GM18873 (cell line): ENCODE results near the gene ANKRD9.

Experiments
- ATAC-seq: cut with Tn5 transposase; IDR thresholded peaks from one replicate; pipeline ENCODE4 v1.9.1; 2021; ENCODE audit warnings: mild to moderate bottlenecking, moderate library complexity, moderate number of reproducible peaks; ENCODE audit not compliant: unreplicated experiment, low FRiP score

The ANKRD9 gene

DNA sequence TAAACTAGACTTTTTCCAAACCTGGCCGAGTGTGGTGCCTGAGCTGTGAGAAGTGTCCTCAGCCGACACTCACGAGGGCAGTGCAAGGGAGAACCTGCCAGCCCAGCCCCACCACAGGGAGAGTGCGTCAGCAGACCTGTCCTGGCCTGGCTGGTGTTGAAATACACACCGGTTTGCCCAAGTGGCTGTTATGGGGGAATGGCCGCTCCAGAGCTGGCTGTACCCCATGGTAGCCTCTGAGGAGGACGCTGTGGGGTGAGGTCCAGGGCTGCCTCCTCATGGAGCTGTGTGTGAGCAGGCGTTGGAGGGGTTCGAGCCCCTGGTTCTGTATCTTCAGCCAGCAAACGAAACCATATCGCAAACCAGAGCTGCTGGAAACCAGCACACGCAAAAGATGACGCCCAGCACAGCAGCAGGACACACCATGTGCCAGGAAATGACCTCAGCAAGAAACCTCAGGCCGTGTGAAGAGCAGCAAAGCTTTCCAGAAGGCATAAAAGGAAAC lies 9.4 kb downstream of the ANKRD9 start:
- ATAC-seq, result no peak

GRCh38 chr14:102499401-102500157 lies 10.0 kb downstream of the ANKRD9 start:
- ATAC-seq, result no peak

- no peak for ATAC-seq
These were observed 10.8 kb downstream of the ANKRD9 start for GRCh38 chr14:102498678-102499265.

GRCh38 chr14:102497998-102498677 lies 11.4 kb downstream of the ANKRD9 start:
- no peak for ATAC-seq

- ATAC-seq, result no peak
These were observed 12.4 kb downstream of the ANKRD9 start for GRCh38 chr14:102496958-102497744.

GRCh38 chr14:102496331-102496691 lies 13.3 kb downstream of the ANKRD9 start:
- ATAC-seq, result no peak

GRCh38 chr14:102495491-102496330 lies 13.9 kb downstream of the ANKRD9 start:
- ATAC-seq, result no peak

- ATAC-seq, result no peak
These were observed 16.0 kb downstream of the ANKRD9 start for GRCh38 chr14:102493585-102493984.

DNA sequence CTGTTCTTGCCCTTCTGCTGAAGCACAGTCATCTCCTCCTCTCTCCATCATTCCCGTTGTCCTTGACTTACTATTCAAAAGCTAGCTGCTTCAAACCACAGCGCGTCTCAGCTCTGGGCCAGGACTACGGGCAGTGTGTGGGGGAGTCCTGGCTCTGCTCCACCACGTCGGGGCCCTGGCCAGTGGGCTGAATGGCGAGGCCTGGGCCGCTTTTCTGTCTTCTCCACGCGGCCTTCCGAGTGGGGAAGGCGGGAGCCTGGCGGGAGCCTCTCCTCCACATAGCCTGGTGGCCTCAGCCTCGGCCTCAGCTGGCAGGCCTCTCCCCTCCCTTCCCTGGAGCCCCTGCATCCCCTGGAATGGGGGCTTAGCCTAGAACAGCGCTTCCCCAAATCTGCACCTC lies 16.5 kb downstream of the ANKRD9 start:
- no peak for ATAC-seq

GRCh38 chr14:102492531-102492910 lies 17.1 kb downstream of the ANKRD9 start:
- no peak for ATAC-seq

DNA sequence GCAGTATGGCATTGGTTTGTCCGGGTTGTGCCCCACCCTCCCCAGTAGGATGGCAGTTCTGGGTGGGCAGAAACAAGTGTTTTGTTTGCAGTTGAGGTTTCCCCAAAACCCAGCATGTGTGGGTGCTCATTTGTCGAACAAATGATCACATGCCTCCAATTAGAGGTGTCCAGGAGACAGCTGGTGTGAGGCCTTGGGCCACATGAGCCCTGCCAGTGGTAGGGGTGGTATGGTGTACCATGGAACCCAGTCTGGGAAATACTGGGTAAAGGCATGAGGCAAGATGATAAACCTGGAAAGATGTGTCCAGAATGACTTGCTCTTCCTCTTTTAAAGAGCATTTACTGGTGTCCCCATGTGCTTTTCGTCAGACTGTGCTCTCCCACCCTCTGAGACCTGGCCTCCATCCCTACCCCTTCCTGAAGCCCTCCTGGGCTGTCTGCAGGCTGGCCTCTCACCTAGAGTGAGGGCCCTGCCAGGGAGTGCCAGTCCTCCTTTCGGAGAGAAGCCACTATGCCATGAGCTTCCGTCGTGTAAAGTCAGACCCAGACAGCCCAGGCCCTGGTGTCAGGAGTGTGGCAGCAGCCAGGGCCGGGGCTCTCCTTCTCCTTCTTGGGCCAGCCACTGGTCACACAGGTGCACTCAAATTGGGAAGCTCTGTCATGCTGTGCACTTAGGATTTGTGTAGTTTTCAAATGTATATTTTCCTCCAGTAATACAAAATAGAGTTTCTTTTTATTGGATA lies 17.6 kb downstream of the ANKRD9 start:
- ATAC-seq, result no peak

DNA sequence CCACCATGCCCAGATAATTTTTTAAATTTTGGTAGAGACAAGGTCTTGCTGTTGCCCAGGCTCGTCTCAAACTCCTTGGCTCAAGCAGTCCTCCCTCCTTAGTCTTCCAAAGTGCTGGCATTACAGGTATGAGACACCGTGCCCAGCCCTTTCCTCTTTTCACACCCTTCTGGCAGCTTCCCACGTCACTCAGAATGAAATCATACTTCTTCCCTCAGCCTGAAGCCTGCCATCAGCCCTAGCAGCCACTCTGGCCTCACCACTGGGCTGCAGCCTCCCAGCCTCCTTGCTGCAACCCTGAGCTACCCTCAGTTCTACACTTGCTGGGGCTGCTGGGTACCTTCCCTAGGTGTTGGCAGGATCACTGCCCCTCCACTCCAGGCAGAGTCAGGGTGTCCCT lies 18.2 kb downstream of the ANKRD9 start:
- ATAC-seq, result no peak

DNA sequence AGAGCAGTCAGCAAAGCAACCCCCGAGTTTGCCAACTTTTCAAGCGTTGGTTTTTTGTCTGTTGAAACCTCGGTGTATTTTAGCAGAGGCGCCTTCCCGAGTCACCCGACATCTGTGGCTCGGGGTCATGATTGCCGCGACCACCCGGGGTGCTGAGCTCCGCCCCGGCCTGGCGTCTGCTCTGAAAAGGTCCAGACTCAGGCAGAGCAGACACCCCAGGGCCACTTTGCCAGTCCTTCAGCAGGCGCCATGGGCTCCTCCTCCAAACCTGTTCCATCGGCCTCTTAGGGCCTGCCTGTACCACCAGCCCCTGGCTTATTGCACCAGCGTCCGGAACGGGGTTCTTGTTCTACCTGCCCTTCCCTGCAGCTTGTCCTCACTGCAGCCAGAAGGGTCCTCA lies 19.1 kb downstream of the ANKRD9 start:
- no peak for ATAC-seq

DNA sequence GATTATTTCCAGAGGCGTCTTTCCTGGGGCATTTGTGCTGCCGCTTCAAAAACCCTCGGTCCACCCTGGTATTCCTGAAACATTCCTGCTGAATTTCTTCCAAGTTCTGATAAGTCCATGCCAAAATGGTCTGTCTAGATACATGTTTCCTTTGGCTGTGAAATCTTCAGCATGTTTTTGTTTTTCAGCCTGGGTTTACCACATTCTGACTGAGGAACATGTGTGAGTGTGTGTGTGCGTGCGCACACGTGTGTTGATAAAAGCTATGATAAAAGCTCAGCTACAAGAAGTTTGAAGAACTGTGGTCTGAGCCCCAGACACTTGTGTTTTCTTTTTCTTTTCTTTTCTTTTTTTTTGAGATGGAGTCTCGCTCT lies 22.4 kb downstream of the ANKRD9 start:
- no peak for ATAC-seq

- ATAC-seq, result no peak
These were observed 22.9 kb downstream of the ANKRD9 start for GRCh38 chr14:102486513-102487203.

DNA sequence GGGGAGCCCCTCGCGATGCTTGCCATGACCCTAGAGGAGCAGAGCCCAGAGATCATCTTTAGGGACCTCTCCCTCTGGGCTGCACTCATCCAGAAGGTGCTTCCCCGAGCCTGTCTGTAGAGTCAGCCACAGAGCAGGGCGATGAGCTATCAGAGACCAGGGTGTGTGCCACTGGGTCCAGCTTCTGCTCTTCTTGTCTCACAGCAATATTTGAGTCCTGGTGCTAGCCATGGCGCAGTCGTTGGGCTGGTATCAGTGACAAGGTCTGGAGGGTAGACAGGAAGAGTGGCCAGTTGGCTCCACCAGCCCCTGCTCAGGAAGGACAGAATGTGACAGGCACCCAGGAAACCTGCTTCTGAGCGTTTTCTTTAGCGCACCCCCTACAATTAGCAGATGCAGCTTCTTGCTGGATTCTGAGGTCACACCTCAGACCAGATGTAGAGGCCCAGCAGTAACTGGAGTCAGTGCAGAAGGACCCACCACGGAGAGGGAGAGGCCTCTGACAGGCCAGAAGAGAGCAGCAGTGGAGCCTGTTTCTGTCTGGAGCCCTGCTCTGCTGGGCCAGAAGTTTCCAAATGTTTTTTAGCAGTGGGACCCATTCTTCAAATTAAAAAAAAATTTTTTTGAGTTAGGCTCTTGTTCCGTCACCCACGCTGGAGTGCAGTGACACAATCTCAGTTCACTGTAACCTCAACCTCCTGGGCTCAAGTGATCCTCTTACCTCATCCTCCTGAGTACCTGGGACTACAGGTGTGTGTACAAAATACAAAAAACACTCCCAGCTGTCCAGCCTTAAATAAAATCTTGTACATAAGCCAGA lies 23.7 kb downstream of the ANKRD9 start:
- ATAC-seq, result no peak

DNA sequence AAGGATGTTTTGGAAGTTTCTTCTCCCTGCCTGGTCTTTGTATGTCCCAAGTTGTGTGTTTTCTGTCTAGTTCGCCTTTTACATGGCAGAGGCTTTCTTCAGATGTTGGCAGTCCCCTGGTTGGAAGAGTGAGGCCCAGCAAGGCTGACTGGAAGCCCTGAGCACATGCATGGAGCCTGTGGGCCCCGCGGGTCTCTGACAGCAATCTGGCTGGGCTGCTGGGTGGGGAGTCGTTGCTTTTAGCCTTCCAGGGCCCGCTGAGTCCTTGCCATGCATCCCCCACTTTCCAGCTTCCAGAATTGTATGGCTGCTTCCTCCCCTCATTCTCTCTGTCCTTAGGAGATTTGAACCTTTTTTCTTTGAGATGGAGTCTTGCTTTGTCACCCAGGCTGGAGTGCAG lies 25.3 kb downstream of the ANKRD9 start:
- no peak for ATAC-seq

DNA sequence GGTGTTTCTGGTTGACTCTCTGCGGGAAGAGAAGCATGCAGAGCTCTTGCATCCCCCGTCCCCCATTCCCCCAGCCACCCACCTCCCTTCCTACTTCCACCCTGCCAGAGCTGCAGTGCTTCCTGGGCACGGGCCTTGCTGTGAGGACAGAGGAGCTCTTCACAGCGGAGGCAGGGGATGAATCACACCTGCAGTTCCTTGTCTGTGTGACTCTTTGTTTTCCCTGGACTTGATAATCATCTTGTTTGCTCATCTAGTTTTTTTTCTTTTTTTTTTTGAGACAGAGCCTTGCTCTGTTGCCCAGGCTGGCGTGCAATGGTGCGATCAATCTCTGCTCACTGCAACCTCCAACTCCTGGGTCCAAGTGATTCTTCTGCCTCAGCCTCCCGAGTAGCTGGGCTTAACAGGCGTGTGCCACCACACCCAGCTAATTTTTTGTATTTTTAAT lies 27.8 kb downstream of the ANKRD9 start:
- ATAC-seq, result no peak
